Lower leg skin (tissue), 3 donors: Measurements from ENCODE around the gene WDFY2.

Experiments used
- CTCF ChIP-seq, 3 donors: fragments of 450-650 bp; IDR thresholded peaks; one replicate each; pipeline ENCODE4 v1.5.1; 2016; ENCODE audit warnings: antibody characterized with exemption in 3 of 3, mild to moderate bottlenecking in 3 of 3, moderate library complexity in 2 of 3
- POLR2A ChIP-seq, 2 donors: fragments of 450-650 bp; IDR thresholded peaks; one replicate each; pipeline ENCODE4 v1.6.1; 2016 to 2017; ENCODE audit warnings: antibody characterized with exemption in 2 of 2, mild to moderate bottlenecking in 1 of 2, moderate library complexity in 1 of 2

- TF ChIP-seq CTCF (IDR thresholded peaks at IDR 0.05) (no peak), POLR2A (IDR thresholded peaks at IDR 0.05) (no peak)
Measured at GRCh38 chr13:51676739-51677138, 92.5 kb downstream of the WDFY2 start.
